HG03097 (cell line): ENCODE data around the gene SCGB1A1.

Experiments
- ATAC-seq: cut with Tn5 transposase; IDR thresholded peaks from one replicate; pipeline ENCODE4 v1.9.1; 2021; ENCODE audit not compliant: unreplicated experiment, low FRiP score

The SCGB1A1 gene

GRCh38 chr11:62395885-62396551, 22.8 kb upstream of the SCGB1A1 start:
- ATAC-seq: no peak

GRCh38 chr11:62398011-62398994, 20.5 kb upstream of the SCGB1A1 start:
- no peak for ATAC-seq

GRCh38 chr11:62399172-62399877, 19.5 kb upstream of the SCGB1A1 start:
- ATAC-seq: no peak

- ATAC-seq: no peak
These were observed 19.0 kb upstream of the SCGB1A1 start for GRCh38 chr11:62399878-62400266.

- no peak for ATAC-seq
These were observed 18.6 kb upstream of the SCGB1A1 start for GRCh38 chr11:62400281-62400680.

GRCh38 chr11:62400760-62401159, 18.1 kb upstream of the SCGB1A1 start:
- ATAC-seq: no peak

- no peak for ATAC-seq
These were observed 17.5 kb upstream of the SCGB1A1 start for GRCh38 chr11:62401356-62401755.

- ATAC-seq: no peak
These were observed 17.0 kb upstream of the SCGB1A1 start for GRCh38 chr11:62401811-62402210.

- no peak for ATAC-seq
These were observed 16.4 kb upstream of the SCGB1A1 start for GRCh38 chr11:62402226-62402959.

- ATAC-seq: no peak
These were observed 15.7 kb upstream of the SCGB1A1 start for GRCh38 chr11:62402960-62403730.

GRCh38 chr11:62404435-62404834, 14.4 kb upstream of the SCGB1A1 start:
- no peak for ATAC-seq

GRCh38 chr11:62404901-62405300, 13.9 kb upstream of the SCGB1A1 start:
- ATAC-seq: no peak

- no peak for ATAC-seq
These were observed 12.8 kb upstream of the SCGB1A1 start for GRCh38 chr11:62406034-62406433.

GRCh38 chr11:62409831-62410230, 9.0 kb upstream of the SCGB1A1 start:
- no peak for ATAC-seq

GRCh38 chr11:62410972-62411371, 7.9 kb upstream of the SCGB1A1 start:
- ATAC-seq: no peak

GRCh38 chr11:62411524-62411923, 7.3 kb upstream of the SCGB1A1 start:
- no peak for ATAC-seq

GRCh38 chr11:62413060-62413696, 5.7 kb upstream of the SCGB1A1 start:
- ATAC-seq: no peak

GRCh38 chr11:62416596-62416995, 2.2 kb upstream of the SCGB1A1 start:
- no peak for ATAC-seq

- no peak for ATAC-seq
These were observed 697 bp upstream of the SCGB1A1 start for GRCh38 chr11:62418136-62418535.
